ENCODE results near the gene NQO1.

NQO1 gene

GRCh38 chr16:69660166-69660565 lies 66.2 kb downstream of the NQO1 start:
- H3K36me3 ChIP-seq (ENCODE audit: insufficient read depth, low read length) = peaks cover 62% of the 10 kb centered on the region

More at GRCh38 chr16:69660166-69660565, 66.2 kb downstream of the NQO1 start:
- H3K27ac ChIP-seq (ENCODE audit: low read depth, low read length) = no peak overlapping the region
- WGBS = 98% methylated on average over 4 of the region's 4 CpGs
- H3K9ac ChIP-seq (ENCODE audit: low read depth, low read length) = no peak overlapping the region
- H3K27me3 ChIP-seq (ENCODE audit: insufficient read depth, low read length) = no peaks in the 10 kb centered on the region
- no peaks in the 10 kb centered on the region for H3K4me1 ChIP-seq (ENCODE audit: insufficient read depth, low read length)
- H3K9me3 ChIP-seq (ENCODE audit: insufficient read depth, low read depth, low read length) = no peaks in the 10 kb centered on the region
- no peak overlapping the region for H3K4me3 ChIP-seq (ENCODE audit: low read length)

Measured in HUES64 (cell line).